ENCODE data around the gene ENHO. TPM values are rescaled to one million over a fixed set of nuclear protein-coding genes. Genes with fewer than 3 reads are reported as not detected.

ENHO gene
- total and polyA plus RNA-seq, 2 donors (not counting 1 experiment from before 2014, with no cell fraction given) = not detected

DNA sequence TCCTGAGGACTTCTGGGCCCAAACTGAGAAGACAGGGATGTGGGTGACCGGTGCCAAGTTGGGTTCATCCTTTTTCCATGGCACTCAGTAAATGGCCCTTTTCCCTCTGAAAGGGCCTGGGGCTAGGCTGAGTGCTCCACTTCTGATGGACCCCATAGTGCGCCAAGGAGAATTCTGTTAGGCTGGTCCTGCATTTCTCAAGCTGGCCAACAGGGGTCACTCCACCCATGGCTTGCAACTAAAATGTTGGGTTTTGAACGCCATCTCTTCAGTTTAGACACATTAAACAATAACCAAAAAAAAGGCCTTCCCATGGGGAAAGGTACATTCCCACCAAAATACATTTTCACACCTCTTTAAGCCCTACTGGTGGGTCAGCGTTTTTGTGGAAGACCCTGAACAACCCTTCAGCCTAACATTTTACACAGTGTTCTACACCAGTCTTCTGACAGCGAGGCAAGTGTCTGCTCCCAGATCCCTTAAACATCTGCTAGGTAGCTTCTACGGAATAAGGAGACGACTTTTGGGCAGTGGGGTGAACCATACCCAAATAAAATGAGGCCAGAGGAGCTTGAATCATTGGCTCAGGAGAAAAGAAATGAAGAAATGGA, 39.5 kb upstream of the ENHO start:
- no peak for DNase-seq (ENCODE audit: low read depth in 2 of 2)
- H3K79me2 ChIP-seq (ENCODE audit: control insufficient read depth, insufficient read depth, low read length) = no peaks in the 10 kb centered on the region
- H3K9me3 ChIP-seq (ENCODE audit: control insufficient read depth, insufficient read depth, low read depth, low read length) = no peaks in the 10 kb centered on the region
- no peak overlapping the region for H2AFZ ChIP-seq (ENCODE audit: low read length)
- H3K36me3 ChIP-seq (ENCODE audit: control insufficient read depth, insufficient read depth, low read length) = no peaks in the 10 kb centered on the region
- no peaks in the 10 kb centered on the region for H3K27me3 ChIP-seq (ENCODE audit: control insufficient read depth, insufficient read depth, low read length)
- no peak overlapping the region for H3K27ac ChIP-seq (ENCODE audit: insufficient read depth, low read length)
- H3K4me3 ChIP-seq (replicated peaks in 1 of 4; ENCODE audit: control extremely low read depth in 1 of 4, insufficient read depth in 1 of 4, low read depth in 3 of 4, low read length in 4 of 4) = no peak overlapping the region
- no peak overlapping the region for H3K9ac ChIP-seq (ENCODE audit: insufficient read depth, low read length)
- no peak overlapping the region for H3K4me2 ChIP-seq (ENCODE audit: extremely low read depth, insufficient read depth, low read length)
- H3K4me1 ChIP-seq (ENCODE audit: control insufficient read depth, extremely low read depth, insufficient read depth, low read length) = peaks cover 2% of the 10 kb centered on the region
- TF ChIP-seq, protein P1, sequence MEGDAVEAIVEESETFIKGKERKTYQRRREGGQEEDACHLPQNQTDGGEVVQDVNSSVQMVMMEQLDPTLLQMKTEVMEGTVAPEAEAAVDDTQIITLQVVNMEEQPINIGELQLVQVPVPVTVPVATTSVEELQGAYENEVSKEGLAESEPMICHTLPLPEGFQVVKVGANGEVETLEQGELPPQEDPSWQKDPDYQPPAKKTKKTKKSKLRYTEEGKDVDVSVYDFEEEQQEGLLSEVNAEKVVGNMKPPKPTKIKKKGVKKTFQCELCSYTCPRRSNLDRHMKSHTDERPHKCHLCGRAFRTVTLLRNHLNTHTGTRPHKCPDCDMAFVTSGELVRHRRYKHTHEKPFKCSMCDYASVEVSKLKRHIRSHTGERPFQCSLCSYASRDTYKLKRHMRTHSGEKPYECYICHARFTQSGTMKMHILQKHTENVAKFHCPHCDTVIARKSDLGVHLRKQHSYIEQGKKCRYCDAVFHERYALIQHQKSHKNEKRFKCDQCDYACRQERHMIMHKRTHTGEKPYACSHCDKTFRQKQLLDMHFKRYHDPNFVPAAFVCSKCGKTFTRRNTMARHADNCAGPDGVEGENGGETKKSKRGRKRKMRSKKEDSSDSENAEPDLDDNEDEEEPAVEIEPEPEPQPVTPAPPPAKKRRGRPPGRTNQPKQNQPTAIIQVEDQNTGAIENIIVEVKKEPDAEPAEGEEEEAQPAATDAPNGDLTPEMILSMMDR (conservative IDR thresholded peaks at IDR 0.05 in 1 of 2, IDR thresholded peaks at IDR 0.05 in 1 of 2; ENCODE audit: low read depth in 1 of 2, low read length in 2 of 2) = peak; percentile 49 to 65
- no peak for TF ChIP-seq EZH2 (IDR thresholded peaks at IDR 0.05; ENCODE audit: low read length, missing control alignments)
- H4K20me1 ChIP-seq (ENCODE audit: control insufficient read depth, extremely low read depth, insufficient read depth, low read length) = no peaks in the 10 kb centered on the region

DNA sequence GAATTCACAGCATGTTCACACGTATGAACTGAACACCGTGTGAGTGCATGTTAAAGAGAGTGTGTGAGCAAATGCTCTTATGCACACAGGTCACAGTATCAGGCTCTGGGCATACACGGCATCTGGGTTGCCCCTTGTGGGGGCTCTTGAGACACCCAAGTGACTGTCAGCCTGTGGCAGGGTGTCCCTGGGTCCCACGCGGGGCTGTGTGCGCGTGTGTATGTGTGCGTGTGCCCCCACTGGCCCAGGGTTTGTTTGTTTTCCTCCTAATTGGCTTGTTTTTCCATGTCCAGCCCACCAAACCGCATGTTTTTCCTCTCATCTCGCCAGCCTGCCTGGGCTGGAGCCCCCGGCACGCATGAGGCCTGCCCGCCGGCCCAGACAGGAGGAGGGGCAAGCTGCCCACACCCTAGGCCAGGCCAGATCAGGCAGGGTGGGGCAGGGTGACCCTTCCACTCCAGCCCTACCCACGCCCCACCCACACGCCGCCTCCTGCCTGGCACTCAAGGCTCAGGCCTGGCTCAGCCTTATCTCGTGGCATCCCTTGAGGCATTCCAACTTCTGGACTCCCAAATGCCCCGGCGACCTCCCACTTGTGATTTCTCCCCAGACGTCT, 37.9 kb upstream of the ENHO start:
- Histone ChIP-seq H3K9ac (ENCODE audit: insufficient read depth, low read length) (no peak overlapping the region), H3K9me3 (ENCODE audit: control insufficient read depth, insufficient read depth, low read depth, low read length) (no peaks in the 10 kb centered on the region), H3K4me2 (ENCODE audit: extremely low read depth, insufficient read depth, low read length) (no peak overlapping the region), H3K27ac (ENCODE audit: insufficient read depth, low read length) (no peak overlapping the region), H3K4me3 (replicated peaks in 1 of 4; ENCODE audit: control extremely low read depth in 1 of 4, insufficient read depth in 1 of 4, low read depth in 3 of 4, low read length in 4 of 4) (no peak overlapping the region), H4K20me1 (ENCODE audit: control insufficient read depth, extremely low read depth, insufficient read depth, low read length) (no peaks in the 10 kb centered on the region), H3K79me2 (ENCODE audit: control insufficient read depth, insufficient read depth, low read length) (no peaks in the 10 kb centered on the region), H3K27me3 (ENCODE audit: control insufficient read depth, insufficient read depth, low read length) (no peaks in the 10 kb centered on the region), H2AFZ (ENCODE audit: low read length) (no peak overlapping the region), H3K4me1 (ENCODE audit: control insufficient read depth, extremely low read depth, insufficient read depth, low read length) (peaks cover 2% of the 10 kb centered on the region), H3K36me3 (ENCODE audit: control insufficient read depth, insufficient read depth, low read length) (no peaks in the 10 kb centered on the region)
- no peak for DNase-seq (ENCODE audit: low read depth in 2 of 2)
- TF ChIP-seq EZH2 (IDR thresholded peaks at IDR 0.05; ENCODE audit: low read length, missing control alignments) = no peak
- TF ChIP-seq, protein P1 (conservative IDR thresholded peaks at IDR 0.05 in 1 of 2, IDR thresholded peaks at IDR 0.05 in 1 of 2; ENCODE audit: low read depth in 1 of 2, low read length in 2 of 2) = no peak

DNA sequence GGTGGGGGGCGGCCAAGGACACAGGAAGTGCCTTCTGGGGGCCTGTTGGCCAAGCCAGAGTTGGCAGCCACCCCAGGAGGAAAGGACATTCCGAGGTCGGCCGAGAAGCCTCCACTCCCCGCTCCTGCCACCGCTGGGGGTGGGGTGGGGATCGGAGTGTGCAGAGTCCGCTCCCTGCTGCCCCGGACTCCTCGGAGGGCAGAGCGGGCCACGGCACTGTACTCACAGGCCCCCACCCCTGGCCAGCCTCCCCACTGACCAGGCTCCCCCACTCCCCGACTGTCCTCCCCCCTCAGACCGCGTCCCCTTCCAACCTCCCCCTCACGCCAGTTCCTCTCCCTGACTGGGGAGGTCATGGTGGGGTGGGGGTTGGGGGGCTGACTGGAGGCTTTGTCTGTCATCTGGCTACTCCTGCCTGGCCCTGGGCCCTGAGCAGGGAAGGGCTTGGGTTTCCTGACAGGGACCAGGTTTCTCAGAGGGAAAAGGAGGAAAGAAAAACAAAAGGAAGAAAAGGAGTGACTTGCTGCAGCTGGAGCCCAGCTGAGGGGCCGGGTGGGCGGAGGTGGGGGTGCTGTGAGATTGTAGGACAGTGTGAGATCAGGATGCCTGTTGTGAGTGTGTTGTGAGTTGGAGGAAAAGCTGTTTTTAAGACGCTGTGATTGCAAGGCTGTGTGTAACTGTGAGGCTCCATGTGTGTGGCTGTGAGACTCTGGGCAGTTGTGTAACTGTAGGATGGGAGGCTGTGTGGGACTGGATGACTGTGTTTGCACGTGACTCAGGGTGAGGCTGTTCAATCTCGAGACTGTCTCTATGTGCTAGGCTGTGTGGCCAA, 37.0 kb upstream of the ENHO start:
- Histone ChIP-seq H4K20me1 (ENCODE audit: control insufficient read depth, extremely low read depth, insufficient read depth, low read length) (no peaks in the 10 kb centered on the region), H3K36me3 (ENCODE audit: control insufficient read depth, insufficient read depth, low read length) (no peaks in the 10 kb centered on the region), H3K9ac (ENCODE audit: insufficient read depth, low read length) (no peak overlapping the region), H3K4me1 (ENCODE audit: control insufficient read depth, extremely low read depth, insufficient read depth, low read length) (peaks cover 2% of the 10 kb centered on the region), H3K4me2 (ENCODE audit: extremely low read depth, insufficient read depth, low read length) (no peak overlapping the region), H3K9me3 (ENCODE audit: control insufficient read depth, insufficient read depth, low read depth, low read length) (no peaks in the 10 kb centered on the region), H3K79me2 (ENCODE audit: control insufficient read depth, insufficient read depth, low read length) (no peaks in the 10 kb centered on the region), H3K27me3 (ENCODE audit: control insufficient read depth, insufficient read depth, low read length) (no peaks in the 10 kb centered on the region), H3K4me3 (replicated peaks in 1 of 4; ENCODE audit: control extremely low read depth in 1 of 4, insufficient read depth in 1 of 4, low read depth in 3 of 4, low read length in 4 of 4) (no peak overlapping the region), H2AFZ (ENCODE audit: low read length) (no peak overlapping the region), H3K27ac (ENCODE audit: insufficient read depth, low read length) (no peak overlapping the region)
- TF ChIP-seq EZH2 (IDR thresholded peaks at IDR 0.05; ENCODE audit: low read length, missing control alignments) = no peak
- TF ChIP-seq, protein P1 (conservative IDR thresholded peaks at IDR 0.05 in 1 of 2, IDR thresholded peaks at IDR 0.05 in 1 of 2; ENCODE audit: low read depth in 1 of 2, low read length in 2 of 2) = no peak
- peak; percentile 52 to 59 for DNase-seq (ENCODE audit: low read depth in 2 of 2)
